Stimulated activated CD4-positive, alpha-beta T cell treated with anti-CD3 and anti-CD28 coated beads, Interleukin-12 subunit alpha, Interleukin-12 subunit beta, amount 100 ng/mL, for 4 hours (primary cell): ENCODE measurements around the gene STX1A.

Experiments used
- DNase-seq: peaks from one replicate; pipeline ENCODE4 v3.0.0-alpha.2; 2020

Gene STX1A

DNA sequence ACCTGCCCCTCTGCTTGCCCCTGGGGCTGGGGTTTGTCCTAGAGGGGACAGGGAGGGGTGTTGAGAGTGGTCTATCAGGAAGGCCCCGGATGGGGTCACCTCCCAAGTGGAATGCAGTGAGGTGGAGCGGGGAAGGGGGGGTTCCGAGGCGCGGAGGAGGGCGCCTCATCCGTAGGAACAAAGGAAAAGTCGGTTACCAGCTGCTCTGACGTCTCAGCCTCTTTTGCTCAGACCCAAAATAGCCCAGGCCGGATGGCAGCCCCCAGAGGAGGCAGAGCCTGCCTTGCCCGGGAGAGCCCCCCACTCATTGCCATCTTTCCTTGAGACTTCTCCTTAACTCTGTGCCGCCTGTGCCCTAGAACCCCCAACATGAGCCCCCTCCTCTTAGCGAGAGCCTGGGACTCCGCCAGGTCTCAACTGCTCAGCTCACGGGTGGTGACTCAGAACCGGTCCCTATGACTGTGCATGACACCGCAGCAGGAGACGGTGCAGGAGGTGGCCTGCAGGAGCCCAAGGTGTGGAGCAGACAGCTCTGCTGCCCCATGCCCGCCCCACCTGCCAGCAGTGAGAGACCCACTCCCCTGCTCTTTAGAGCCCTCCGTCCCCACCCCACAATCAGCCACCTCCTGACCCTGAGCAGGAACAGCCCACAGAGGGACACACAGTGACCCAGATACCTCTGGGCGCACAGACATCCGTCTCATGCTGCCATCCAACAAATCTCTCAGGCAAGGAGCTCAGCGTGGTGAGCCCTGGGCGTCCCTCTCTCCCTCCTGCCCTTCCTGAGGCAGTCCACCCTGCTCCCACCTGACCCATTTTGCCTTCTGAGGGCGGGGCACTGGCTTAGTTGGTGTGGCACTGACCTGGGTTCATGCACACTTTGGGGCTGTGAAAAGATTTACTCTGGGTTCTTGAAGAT, 13.1 kb downstream of the STX1A start:
- peak; percentile 33 for DNase-seq

DNA sequence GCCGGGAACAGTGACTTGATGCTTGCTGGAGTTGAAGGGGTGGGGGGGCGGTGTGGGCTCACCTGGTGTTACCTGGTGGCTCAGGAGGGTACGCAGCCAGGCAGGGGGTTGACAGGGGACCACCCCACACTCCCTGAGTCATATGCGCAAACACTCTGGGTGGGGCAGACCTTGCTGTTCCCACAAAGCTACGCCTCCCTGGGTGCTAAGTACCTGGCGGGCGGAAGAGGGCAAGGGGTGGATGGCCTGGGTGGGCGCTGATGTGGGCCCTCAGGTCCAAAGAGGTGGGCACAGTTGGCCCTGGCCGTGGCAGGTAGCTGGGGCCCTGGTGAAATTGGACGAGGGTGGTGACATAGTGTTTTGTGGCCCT, 13.9 kb downstream of the STX1A start:
- DNase-seq, result no peak

DNA sequence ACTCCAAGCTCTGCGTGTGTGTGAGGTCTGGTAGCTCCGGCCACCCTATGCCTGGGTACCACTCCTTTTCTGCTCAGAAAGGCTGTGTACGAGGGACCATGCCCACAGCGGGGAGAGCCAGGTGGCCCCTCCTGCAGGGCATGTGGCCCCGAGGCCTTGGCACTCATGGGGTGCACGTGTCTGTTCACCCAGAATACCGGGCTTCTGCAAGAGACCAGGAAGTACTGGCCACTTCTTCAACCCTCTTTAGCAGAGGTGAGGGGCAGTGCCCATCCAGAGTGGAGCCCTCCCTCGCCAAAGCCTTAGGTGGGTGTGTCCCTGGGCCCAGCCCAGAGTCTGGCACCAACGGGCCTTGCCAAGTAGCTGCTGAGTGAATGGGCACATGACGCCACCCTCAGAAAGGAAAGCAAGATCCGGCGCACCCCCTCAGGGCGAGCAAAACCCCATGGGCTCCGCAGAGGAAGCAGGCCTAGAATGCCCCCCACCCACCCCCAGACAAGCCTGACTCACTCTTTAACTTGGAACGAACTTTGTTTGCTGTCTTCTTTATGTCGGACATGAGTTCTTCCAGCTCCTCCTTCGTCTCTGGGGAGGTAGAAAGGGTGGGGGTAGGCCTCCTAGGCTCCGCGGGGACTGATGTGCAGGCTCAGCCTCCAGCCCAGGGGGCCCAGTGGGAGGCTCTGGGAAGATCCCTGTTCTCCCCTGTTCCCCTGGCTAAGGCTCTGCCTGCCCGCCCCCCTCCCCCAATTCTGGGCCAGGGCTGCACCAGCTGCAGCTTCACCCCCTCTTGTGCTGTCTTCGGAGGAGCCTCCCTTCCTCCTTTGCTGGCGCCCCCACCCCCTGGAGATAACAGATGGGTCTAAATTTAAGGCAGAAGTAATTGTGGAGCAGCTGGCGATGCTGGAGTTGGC, 14.6 kb downstream of the STX1A start:
- no peak for DNase-seq

DNA sequence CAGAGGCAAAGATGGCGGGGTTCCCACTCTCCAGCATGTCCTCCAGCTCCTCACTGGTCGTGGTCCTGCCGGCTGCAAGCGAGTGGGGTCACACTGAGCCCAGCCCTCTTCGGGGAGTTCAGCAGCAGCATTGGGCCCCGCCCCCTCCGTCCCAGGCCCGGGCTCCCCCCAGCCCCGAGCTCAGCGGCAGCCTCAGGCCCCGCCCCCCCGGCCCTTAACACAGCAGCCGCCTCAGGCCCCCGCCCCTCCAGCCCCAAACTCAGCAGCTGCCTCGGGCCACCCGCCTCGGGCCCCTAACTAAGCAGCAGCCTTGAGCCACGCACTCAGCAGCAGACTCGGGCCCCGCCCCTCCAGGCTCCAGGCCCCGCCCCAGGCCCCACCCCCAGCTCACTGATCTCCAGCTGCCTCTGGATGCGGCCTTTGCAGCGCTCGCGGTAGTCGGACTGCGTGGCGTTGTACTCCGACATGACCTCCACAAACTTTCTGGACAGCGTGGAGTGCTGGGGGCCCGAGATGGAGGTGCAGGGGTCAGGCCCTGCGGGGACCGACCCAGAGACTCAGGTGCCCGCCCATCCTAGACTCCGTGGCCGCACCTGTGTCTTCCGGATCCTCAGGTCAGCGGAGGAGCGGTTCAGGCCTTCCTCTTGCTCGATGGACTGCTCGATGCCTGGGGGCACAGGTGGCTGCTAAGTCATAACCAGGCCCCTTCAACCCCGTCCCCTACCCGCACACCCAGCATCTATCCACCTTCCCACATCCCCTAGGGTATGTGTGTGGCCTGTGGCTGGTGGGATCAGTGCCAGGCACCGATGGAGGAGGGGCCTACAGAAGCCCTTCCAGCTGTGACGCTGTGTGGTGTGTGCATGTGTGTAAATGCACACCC, 15.5 kb downstream of the STX1A start:
- DNase-seq, result peak; percentile 46

DNA sequence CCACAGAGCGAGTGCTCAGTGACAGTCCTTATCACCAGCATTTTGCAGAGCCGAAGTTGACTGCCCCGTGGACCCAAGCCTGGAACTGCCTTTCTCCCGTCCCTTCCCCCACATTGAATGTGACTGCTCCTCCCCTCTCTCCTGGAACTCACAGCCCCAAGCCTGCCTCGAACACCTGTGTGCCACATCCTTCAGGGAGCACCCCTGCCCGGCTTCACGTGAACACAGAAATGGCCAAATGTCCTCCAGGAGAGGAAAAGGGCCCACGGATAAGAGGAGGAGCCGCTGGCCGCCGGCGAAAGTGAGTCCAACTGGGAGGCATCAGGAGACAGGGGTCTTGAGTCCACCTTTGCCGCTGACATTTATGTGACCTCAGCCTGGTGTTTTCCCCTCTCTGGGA, 16.2 kb downstream of the STX1A start:
- DNase-seq, result no peak

DNA sequence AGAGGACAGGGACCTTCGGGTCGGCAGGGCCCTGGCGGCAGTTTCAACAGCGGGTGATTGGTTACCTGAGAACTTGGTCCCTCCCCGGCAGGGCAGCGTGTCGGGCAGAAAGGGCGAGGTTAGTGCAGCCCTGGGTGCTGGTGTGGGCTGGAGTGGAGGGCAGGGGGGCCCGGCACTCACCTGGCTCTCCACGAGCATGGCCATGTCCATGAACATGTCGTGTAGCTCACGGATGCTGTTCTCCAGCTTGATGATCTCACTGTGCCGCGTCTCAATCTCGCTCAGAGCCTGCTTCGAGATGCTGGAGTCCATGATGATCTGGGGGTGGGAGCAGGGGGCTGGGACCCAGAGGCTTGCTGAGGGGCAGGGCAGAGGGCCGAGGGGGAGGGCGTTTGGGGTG, 16.8 kb downstream of the STX1A start:
- no peak for DNase-seq

DNA sequence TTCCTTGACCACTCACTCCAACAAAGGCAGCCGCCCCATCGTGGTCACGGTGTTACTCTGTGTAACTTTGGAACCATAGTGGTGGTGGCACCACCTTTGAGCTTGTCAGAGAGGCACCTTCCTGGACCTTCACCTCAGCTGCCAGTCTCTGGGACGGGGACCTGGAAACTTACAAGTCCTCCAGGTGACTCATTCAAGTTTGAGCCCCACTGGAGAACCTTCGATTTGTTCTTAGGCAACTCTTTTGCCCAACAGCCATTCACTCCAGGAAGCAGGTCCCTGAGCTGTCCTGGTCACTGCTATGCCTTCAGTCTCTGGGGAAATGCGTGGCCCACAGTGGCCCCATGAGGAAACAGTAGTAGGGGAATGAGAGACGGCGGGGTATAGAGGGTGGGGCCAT, 17.2 kb downstream of the STX1A start:
- no peak for DNase-seq

DNA sequence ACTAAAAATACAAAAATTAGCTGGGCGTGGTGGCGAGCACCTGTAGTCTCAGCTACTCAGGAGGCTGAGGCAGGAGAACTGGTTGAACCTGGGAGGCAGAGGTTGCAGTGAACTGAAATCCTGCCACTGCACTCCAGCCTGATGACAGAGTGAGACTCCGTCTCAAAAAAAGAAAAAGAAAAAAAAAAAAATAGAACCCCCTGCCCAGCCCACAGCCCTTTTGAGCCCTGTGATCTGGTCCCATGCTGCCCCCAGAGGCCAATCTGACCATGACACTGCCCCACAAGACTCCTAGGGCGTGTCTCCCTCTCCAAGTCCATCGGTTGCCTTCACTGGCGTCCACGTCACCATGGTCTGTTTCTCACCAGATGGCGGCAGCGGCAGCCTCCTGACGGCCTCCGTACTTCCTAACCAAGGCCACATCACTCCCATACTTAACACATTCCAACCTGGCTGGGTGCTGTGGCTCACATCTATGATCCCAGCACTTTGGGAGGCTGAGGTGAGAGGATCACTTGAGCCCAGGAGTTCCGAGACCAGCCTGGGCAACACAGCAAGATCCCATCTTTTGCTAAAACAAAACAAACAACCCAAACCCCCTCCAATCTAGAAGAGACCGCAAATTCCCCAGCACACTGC, 18.0 kb downstream of the STX1A start:
- peak; percentile 31 for DNase-seq

DNA sequence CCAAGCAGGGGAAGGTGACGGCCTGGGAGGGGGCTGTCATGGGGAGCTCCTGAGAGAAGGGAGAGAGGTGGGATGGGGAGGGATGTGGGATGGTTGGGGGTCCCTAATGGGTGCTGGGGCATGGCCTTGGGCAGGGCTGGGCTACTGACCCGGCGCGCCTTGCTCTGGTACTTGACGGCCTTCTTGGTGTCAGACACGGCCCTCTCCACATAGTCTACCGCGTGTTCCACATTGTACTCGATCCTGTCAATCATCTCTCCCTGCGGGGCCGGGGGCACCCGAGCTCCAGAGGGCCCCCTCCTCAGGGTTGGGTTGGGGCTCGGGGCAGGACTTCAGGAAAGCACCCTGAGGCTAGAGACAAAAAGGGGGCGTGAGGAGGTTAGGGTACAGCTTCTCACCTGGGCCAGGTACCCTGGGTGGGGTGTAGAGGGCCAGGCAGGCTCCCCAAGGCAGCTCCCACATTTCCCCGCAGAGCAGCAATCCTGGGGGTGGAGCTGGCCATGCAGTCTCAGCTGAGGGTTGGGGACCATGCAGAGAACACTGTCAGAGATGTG, 18.8 kb downstream of the STX1A start:
- no peak for DNase-seq

DNA sequence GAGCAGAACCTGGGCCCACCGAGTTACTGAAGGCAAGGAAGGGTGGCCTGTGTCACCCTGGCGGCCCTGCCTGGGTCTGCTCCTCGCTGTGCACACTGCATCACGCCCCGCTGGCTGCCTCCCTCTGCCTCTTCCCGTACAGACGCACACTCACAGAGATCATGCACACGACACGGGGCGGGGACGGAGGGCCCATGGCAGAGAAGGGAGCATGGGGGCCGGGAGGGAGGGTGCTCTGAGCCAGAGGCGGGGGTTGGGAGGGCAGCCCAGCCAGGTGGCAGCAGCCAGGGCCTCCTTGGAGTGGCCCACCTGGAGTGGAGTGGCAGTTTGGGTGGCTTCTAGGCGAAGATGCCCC, 19.4 kb downstream of the STX1A start:
- no peak for DNase-seq

DNA sequence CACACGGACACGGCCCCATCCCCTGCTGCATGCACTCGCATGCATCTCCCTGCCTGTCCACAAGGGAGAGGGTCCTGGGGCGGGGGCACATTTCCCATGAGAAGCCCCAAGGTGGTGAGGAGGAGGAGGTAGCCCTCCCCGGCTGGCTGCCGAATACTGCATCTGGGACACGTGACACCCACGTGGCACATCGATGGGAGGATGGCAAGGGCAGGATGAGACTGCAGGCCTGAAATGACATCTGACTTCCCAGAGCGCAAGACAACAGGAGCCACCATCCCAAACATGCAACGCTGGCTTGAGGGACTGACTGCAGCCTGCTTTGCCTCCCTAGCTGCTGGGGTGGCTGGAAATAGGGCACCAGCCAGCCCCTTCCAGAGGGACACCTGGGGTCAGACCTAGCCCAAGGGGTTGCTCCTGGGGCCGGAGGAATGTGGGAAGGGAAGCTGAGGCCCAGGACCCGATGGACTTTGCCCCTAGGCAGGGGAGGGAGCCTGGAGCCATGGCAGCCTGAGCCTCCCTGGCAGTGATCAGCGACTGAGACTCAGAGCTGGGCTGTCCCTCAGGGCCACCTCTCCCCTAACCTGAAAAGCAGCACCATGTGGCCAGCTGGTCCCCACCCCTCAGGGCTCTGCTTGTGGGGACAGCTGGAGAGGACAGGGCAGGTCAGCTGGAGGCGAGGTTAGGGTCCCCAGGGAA, 19.9 kb downstream of the STX1A start:
- DNase-seq, result no peak

DNA sequence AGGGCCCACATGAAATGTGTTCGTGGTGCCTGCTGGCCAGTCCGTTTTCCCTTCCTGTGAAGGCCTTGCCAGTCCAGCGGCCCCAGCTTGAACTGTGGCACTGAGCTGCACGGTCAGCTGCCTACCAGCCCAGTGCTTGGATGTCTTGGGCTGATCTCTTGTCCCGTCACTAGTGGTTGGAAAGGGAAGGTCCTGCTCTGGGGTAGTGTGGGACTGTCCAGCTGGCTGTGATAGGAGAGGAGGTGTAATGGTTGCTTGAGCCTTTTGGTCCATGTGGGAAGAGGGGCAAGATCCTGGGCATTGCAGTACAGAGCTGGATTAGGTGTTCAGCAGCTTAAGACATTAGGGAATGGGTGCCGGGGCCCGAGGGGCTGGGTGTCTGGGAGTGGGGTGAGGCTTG, 21.1 kb downstream of the STX1A start:
- DNase-seq, result no peak

DNA sequence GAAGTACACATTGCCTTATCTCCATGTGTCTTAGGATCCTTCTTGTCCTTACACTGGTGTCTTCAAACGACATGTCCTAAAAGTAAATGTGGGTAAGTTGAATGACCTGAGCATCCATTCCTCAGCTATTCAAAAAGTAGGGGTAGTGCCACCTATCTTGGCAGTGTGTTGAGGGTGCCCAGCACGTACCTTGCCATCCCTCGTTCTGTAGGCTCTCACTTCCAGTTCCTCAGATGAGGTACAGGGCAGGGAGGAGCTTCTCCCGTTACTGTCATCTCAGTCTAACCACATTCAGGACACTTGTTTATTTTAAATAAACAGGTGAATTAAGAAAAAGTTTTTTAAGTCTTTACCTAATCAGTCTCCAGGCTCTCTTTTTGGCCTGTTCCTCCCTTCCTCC, 23.1 kb downstream of the STX1A start:
- no peak for DNase-seq

DNA sequence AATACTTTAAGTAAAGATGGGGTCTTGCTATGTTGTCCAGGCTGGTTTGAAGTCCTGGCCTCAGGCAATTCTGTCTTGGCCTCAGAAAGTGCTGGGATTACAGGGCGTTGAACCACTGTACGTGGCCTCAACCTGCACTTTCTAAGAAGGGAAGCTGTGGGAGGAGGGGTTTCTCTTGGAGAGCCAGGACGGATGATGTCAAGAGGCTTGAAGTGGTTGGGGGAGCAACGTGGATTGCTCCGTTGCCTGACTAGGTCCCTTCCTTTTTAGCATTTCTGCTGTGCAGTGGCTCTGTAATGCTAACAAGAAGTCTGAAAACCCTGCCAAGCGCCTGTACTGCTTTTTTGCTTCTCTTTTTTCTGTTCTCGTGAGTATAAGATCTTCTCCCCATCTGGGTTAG, 28.8 kb downstream of the STX1A start:
- no peak for DNase-seq

DNA sequence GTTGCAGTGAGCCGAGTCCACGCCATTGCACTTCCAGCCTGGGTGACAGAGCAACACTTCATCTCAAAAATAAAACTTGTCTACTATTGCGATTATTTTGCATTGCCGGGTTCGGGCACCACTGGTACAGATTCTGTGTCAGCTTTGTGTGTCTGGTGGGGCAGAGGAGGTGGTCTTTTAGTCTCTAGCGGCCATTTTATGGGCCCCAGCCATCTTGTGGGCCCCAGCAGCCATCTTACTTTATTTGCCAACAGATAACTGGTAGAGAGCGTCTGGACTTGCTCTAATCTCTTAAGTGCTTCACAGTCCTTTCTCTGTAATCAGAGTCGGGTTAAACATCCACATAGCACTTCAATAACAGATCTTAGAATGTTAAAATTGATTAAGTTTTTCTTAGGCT, 31.2 kb downstream of the STX1A start:
- DNase-seq, result no peak

DNA sequence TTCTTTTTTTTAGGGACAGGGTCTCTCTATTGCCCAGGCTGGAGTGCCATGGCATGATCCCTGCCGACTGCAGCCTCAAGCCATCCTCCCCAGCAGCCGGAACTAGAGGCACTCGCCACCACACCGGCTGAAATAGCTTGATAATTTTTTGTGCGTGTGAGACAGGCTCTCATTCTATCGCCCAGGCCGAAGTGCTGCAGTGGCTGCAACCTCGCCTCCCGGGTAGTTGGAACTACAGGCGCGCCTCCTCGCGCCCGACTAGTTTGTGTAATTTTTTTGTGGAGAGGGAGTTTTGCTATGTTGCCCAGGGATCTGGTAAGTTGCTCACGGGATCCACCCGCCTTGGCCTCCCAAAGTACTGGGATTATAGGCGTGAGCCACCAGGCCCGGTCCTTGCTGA, 34.2 kb downstream of the STX1A start:
- no peak for DNase-seq

DNA sequence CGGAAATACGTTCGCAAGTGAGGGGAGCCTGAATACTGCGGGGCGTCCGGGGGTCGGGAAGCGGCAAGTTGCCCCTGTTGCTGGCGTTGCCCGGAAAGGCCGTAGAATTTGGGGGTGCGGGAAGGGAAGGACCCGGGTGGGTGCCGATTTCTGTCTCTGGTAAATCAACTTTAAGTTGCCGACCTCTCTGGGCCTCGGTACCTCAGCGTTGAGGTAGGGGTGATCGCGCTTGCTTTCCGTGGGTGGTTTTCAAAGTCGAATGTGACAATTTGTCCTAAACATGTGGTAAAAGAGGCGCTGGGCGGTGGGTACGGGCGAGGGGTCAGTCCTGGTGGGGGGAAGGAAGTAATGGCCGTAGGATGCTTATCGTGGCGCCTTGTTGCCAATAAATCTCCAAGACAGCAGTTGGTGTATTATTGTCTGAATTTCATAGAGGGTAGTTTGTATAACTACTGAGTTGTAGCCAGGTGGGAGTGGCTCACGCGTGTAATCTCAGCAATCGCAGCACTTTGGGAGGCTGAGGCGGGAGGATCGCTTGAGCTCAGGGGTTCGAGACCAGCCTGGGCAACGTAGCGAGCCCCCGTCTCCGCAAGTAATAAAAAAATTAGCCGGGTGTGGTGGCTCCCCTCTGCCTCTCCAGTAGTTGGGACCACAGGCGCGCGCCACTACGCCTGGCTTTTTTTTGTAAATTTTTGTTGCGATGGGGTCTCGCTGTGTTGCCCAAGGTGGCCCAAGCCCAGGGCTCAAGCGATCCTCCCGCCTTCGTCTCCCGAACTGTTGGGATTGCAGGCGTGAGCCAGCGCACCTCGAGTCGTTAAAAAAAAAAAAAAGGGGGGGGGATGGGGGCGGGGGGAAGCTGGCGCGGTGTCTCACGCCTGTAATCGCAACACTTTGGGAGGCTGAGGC, 35.4 kb downstream of the STX1A start:
- DNase-seq, result peak; percentile 18

DNA sequence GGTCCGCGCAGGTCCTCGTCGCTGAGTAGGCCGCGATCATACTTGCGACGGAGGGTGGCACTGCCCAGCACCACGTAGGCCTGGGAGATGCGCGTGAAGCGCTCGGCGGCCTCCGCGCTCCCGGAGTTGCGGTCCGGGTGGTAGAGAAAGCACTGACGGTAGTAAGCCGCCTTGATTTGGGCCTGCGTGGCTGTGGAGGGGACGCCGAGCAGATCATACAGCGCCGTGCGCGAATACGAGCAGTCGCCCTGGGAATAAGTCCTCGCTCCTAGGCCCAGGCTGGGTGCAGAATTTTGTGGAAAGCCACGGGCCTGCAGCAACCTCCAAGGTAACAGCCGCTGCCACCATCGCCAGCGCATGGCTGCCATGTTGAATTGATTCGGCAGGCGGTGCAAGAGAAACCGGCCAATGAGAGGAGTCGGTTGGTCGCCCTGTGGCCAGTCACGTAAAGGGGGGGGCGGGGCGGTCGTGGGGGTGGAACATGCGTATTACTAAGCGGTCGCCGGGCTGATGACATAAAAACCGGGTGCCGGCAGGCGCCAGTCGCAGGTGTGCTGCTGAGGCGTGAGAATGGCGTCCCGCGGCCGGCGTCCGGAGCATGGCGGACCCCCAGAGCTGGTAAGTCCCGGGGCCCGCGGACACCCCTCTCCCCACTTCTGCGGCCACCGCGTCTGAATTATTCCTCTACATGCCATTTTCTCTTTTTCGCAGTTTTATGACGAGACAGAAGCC, 36.2 kb downstream of the STX1A start, which contains the start of the genes BUD23 and DNAJC30:
Gene BUD23, plus strand, starts transcription at position 542 of the 732 bp plus-strand sequence. Its CDS starts 29 bp downstream, at position 571.
Gene DNAJC30, minus strand, starts transcription at position 398 of the 732 bp plus-strand sequence. Its CDS starts 30 bp downstream, at position 368.
- peak; percentile 98 for DNase-seq

DNA sequence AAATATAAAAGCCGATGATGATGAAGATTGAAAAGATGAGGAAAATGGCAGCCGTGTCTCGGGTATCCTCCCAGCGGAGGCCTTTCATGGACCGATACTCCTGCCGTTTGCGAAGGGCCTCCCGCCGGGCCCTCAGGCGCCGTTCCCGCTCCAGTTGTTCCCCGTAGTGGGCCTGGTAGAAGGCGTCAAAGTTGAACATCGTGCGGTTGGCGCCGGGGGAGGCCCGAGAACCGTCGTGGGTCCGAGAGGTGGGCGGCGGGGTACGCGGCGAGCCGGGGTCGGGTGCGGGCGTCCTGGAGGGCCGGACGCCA, 36.8 kb downstream of the STX1A start:
- no peak for DNase-seq

DNA sequence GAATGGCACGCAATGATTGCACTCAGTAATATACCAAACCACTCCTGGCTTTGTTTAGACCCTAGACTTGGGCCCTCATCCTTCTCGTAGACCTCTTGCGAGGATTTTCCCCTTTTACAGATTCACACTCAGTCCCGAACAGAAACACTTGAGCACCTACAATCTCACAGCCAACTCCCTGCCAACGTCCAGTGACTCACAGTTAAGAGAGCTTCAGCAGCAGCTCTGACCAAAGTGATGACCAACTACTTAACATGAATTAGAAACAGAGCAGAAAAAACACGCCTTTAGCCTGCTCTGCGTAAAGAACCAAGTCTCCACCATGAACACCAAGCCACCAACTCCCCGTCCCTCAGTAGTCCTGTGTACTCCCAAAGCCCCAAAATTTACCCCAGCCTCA, 38.4 kb downstream of the STX1A start:
- no peak for DNase-seq
